ENCODE measurements around the gene KRT74.

KRT74 gene

GRCh38 chr12:52573743-52574142, at the start of gene KRT74:
TSS of gene KRT74 (minus strand) at chr12:52573843. CDS start at chr12:52573777, 66 bp downstream.
- Histone ChIP-seq H3K27me3 (ENCODE audit: control insufficient read depth in 1 of 2, insufficient read depth in 2 of 2, low read length in 2 of 2) (peaks cover 4 to 7% of the 10 kb centered on the region in 2 donors), H3K4me1 (ENCODE audit: control insufficient read depth, insufficient read depth, low read length) (no peaks in the 10 kb centered on the region), H3K27ac (ENCODE audit: low read length) (no peak within 1 kb of the TSS), H3K36me3 (ENCODE audit: control insufficient read depth in 2 of 2, insufficient read depth in 2 of 2, low read length in 2 of 2) (no peaks in the 10 kb centered on the region), H3K4me3 (ENCODE audit: low read length in 2 of 2) (no peak within 1 kb of the TSS), H3K9me3 (ENCODE audit: control insufficient read depth in 2 of 2, low read length in 2 of 2) (no peaks in the 10 kb centered on the region), H3K9ac (ENCODE audit: low read length in 2 of 2) (no peak within 1 kb of the TSS)

DNA sequence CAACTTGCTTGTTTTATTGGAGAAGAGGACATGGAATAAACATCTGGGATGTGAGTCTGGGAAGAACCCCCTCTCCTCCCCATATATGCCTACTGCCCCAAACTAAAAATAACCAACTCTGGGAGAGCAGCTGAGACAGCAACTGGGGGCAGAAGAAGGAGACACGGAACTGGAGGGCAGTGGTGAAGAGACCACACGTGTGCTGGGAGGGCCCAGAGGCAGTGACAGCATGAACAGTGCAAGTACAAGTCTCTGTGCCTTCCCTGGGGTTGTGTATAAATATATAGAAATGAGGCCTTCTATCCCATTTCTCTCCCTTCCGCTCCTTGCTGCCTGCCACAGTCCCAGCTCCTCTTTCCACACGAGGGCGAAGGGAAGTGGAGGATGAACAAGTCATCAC, 48.7 kb upstream of the KRT74 start:
- Histone ChIP-seq H3K4me1 (ENCODE audit: control insufficient read depth, insufficient read depth, low read length) (no peaks in the 10 kb centered on the region), H3K27me3 (ENCODE audit: control insufficient read depth in 1 of 2, insufficient read depth in 2 of 2, low read length in 2 of 2) (no peaks in the 10 kb centered on the region), H3K9me3 (ENCODE audit: control insufficient read depth in 2 of 2, low read length in 2 of 2) (no peaks in the 10 kb centered on the region), H3K9ac (ENCODE audit: low read length in 2 of 2) (no peak overlapping the region), H3K4me3 (ENCODE audit: low read length in 2 of 2) (no peak overlapping the region), H3K27ac (ENCODE audit: low read length) (no peak overlapping the region), H3K36me3 (ENCODE audit: control insufficient read depth in 2 of 2, insufficient read depth in 2 of 2, low read length in 2 of 2) (no peaks in the 10 kb centered on the region)

DNA sequence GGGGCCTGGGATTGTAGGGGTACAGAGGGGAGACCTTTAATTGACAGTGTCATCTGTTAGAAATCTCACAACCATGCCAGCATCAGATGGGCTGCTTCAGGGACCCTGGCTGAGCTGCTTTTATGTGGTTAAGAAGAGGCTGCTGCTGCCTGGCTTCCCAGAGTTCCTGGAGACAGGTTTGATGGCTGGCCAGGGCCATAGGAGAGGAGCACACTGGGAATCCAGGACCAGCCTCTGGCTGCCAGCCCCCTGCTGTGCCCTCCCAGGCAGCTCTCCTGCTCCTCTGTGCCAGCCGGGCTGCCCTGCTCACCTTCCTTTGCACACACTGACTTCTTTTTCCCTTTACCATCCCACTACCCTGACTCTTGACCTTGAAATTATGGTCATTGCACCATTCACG, 45.2 kb upstream of the KRT74 start:
- Histone ChIP-seq H3K27ac (ENCODE audit: low read length) (no peak overlapping the region), H3K9me3 (ENCODE audit: control insufficient read depth in 2 of 2, low read length in 2 of 2) (no peaks in the 10 kb centered on the region), H3K4me1 (ENCODE audit: control insufficient read depth, insufficient read depth, low read length) (no peaks in the 10 kb centered on the region), H3K4me3 (ENCODE audit: low read length in 2 of 2) (no peak overlapping the region), H3K9ac (ENCODE audit: low read length in 2 of 2) (no peak overlapping the region), H3K36me3 (ENCODE audit: control insufficient read depth in 2 of 2, insufficient read depth in 2 of 2, low read length in 2 of 2) (no peaks in the 10 kb centered on the region), H3K27me3 (ENCODE audit: control insufficient read depth in 1 of 2, insufficient read depth in 2 of 2, low read length in 2 of 2) (peaks cover 6 to 7% of the 10 kb centered on the region in 2 donors)

DNA sequence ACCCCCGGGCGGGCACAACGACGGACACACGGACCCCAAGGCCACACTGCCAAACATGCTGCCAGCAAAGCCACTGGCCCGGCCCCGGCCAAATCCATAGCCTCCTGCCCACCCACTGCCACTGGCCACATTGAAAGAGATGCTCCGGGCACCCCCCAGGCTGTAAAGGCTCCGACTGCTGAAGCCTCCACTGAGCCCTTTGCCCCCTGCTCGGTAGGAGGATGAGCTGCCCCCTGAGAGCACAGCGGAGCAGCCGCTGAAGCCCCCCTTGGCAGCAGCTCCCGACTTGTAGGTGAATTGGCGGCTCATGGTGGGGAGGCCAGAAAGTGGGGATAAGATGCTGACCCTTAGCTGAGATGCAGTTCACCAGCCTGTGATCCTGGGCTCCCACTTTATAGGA, 44.6 kb upstream of the KRT74 start, which contains the start of gene KRT73:
Gene KRT73 (minus strand): TSS at position 344 of the 400 bp plus-strand sequence. CDS start 35 bp downstream, at position 309.
- H3K27ac ChIP-seq (ENCODE audit: low read length) = no peak within 1 kb of the TSS
- no peaks in the 10 kb centered on the region for H3K36me3 ChIP-seq (ENCODE audit: control insufficient read depth in 2 of 2, insufficient read depth in 2 of 2, low read length in 2 of 2)
- H3K9ac ChIP-seq (ENCODE audit: low read length in 2 of 2) = no peak within 1 kb of the TSS
- no peak within 1 kb of the TSS for H3K4me3 ChIP-seq (ENCODE audit: low read length in 2 of 2)
- peaks cover 9 to 10% of the 10 kb centered on the region in 2 donors for H3K27me3 ChIP-seq (ENCODE audit: control insufficient read depth in 1 of 2, insufficient read depth in 2 of 2, low read length in 2 of 2)
- no peaks in the 10 kb centered on the region for H3K4me1 ChIP-seq (ENCODE audit: control insufficient read depth, insufficient read depth, low read length)
- H3K9me3 ChIP-seq (ENCODE audit: control insufficient read depth in 2 of 2, low read length in 2 of 2) = no peaks in the 10 kb centered on the region

- Histone ChIP-seq H3K27ac (ENCODE audit: low read length) (no peak overlapping the region), H3K36me3 (ENCODE audit: control insufficient read depth in 2 of 2, insufficient read depth in 2 of 2, low read length in 2 of 2) (no peaks in the 10 kb centered on the region), H3K9ac (ENCODE audit: low read length in 2 of 2) (no peak overlapping the region), H3K27me3 (ENCODE audit: control insufficient read depth in 1 of 2, insufficient read depth in 2 of 2, low read length in 2 of 2) (peaks cover 10 to 11% of the 10 kb centered on the region in 2 donors), H3K4me3 (ENCODE audit: low read length in 2 of 2) (no peak overlapping the region), H3K9me3 (ENCODE audit: control insufficient read depth in 2 of 2, low read length in 2 of 2) (no peaks in the 10 kb centered on the region), H3K4me1 (ENCODE audit: control insufficient read depth, insufficient read depth, low read length) (no peaks in the 10 kb centered on the region)
Measured at GRCh38 chr12:52617403-52617785, 43.8 kb upstream of the KRT74 start.

DNA sequence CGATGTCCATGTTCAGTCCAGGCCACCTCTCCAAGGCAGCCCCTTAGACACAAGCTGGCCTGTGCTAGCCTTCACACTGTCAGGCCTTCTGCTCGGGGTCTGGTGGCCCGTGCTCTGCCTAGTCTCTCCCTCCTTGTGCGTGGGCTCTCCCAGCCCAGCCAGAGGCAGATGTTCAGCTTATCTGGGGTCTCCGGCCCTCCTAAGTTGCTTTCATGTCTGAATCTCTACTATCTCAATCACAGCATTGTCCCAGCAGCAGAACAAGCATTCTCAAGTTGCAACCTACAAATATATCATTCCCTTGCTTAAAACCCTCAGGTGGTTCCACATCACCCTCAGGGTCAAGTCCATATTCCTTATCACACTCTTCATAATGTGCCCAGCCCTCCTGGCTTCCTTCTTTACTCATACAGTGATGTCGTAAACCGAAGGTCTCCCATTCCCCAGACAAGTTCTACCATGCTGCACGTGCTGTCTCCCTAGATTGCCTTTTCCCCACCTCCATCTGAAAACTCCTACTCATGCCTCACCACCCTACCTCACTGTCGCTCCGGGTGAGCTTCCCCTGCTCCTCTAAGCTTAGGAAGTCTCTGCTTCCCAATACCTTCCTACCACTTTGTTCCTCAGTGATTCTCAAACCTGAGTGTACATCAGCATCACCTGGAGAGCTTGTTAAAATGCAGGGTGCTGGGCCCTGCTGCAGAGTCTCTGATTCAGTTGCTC, 43.2 kb upstream of the KRT74 start:
- Histone ChIP-seq H3K4me1 (ENCODE audit: control insufficient read depth, insufficient read depth, low read length) (no peaks in the 10 kb centered on the region), H3K9ac (ENCODE audit: low read length in 2 of 2) (no peak overlapping the region), H3K36me3 (ENCODE audit: control insufficient read depth in 2 of 2, insufficient read depth in 2 of 2, low read length in 2 of 2) (no peaks in the 10 kb centered on the region), H3K27ac (ENCODE audit: low read length) (no peak overlapping the region), H3K4me3 (ENCODE audit: low read length in 2 of 2) (no peak overlapping the region), H3K27me3 (ENCODE audit: control insufficient read depth in 1 of 2, insufficient read depth in 2 of 2, low read length in 2 of 2) (peaks cover 10 to 11% of the 10 kb centered on the region in 2 donors), H3K9me3 (ENCODE audit: control insufficient read depth in 2 of 2, low read length in 2 of 2) (no peaks in the 10 kb centered on the region)

- Histone ChIP-seq H3K27ac (ENCODE audit: low read length) (no peak overlapping the region), H3K27me3 (ENCODE audit: control insufficient read depth in 1 of 2, insufficient read depth in 2 of 2, low read length in 2 of 2) (peaks cover 10 to 13% of the 10 kb centered on the region in 2 donors), H3K9ac (ENCODE audit: low read length in 2 of 2) (no peak overlapping the region)
Measured at GRCh38 chr12:52615912-52616311, 42.3 kb upstream of the KRT74 start.

GRCh38 chr12:52615208-52615868, 41.7 kb upstream of the KRT74 start:
- Histone ChIP-seq H3K9me3 (ENCODE audit: control insufficient read depth in 2 of 2, low read length in 2 of 2) (no peaks in the 10 kb centered on the region), H3K9ac (ENCODE audit: low read length in 2 of 2) (no peak overlapping the region), H3K27me3 (ENCODE audit: control insufficient read depth in 1 of 2, insufficient read depth in 2 of 2, low read length in 2 of 2) (peaks cover 14 to 17% of the 10 kb centered on the region in 2 donors), H3K27ac (ENCODE audit: low read length) (no peak overlapping the region), H3K36me3 (ENCODE audit: control insufficient read depth in 2 of 2, insufficient read depth in 2 of 2, low read length in 2 of 2) (no peaks in the 10 kb centered on the region), H3K4me3 (ENCODE audit: low read length in 2 of 2) (no peak overlapping the region), H3K4me1 (ENCODE audit: control insufficient read depth, insufficient read depth, low read length) (no peaks in the 10 kb centered on the region)

More at GRCh38 chr12:52615912-52616311, 42.3 kb upstream of the KRT74 start:
- Histone ChIP-seq H3K4me3 (ENCODE audit: low read length in 2 of 2) (no peak overlapping the region), H3K36me3 (ENCODE audit: control insufficient read depth in 2 of 2, insufficient read depth in 2 of 2, low read length in 2 of 2) (no peaks in the 10 kb centered on the region), H3K9me3 (ENCODE audit: control insufficient read depth in 2 of 2, low read length in 2 of 2) (no peaks in the 10 kb centered on the region), H3K4me1 (ENCODE audit: control insufficient read depth, insufficient read depth, low read length) (no peaks in the 10 kb centered on the region)

GRCh38 chr12:52614381-52615207, 41.0 kb upstream of the KRT74 start:
- Histone ChIP-seq H3K9me3 (ENCODE audit: control insufficient read depth in 2 of 2, low read length in 2 of 2) (no peaks in the 10 kb centered on the region), H3K27me3 (ENCODE audit: control insufficient read depth in 1 of 2, insufficient read depth in 2 of 2, low read length in 2 of 2) (peaks cover 14 to 17% of the 10 kb centered on the region in 2 donors), H3K36me3 (ENCODE audit: control insufficient read depth in 2 of 2, insufficient read depth in 2 of 2, low read length in 2 of 2) (no peaks in the 10 kb centered on the region), H3K9ac (ENCODE audit: low read length in 2 of 2) (no peak overlapping the region), H3K4me1 (ENCODE audit: control insufficient read depth, insufficient read depth, low read length) (no peaks in the 10 kb centered on the region), H3K4me3 (ENCODE audit: low read length in 2 of 2) (no peak overlapping the region), H3K27ac (ENCODE audit: low read length) (no peak overlapping the region)

DNA sequence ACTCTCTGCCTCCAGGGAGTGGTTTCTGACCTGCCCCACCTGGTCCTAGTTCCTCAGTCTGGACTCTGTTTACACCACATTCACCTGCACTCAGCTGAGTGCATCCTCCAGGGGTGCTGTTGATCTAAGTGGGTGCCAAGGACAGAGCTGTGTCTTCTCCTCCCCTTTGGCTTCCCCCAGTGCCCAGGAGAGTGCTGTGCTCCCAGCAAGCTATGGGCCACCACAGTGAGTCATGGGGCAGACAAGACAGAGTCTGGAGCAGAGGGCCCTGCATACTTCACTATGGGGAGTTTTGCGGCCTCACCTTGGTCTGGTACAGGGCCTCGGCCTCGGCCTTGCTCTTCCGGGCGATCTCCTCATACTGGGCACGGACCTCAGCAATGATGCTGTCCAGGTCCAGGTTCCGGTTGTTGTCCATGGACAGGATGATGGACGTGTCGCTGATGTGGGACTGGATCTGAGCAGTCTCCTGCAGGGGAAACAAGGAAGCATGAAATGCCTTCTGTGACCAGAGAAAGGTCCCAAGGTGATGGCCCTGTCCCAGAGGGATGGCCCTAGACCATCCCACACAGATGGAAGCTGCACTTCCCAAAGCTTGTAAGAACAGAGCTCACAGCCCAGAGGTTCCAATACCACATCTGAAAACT, 39.9 kb upstream of the KRT74 start:
- Histone ChIP-seq H3K4me1 (ENCODE audit: control insufficient read depth, insufficient read depth, low read length) (no peaks in the 10 kb centered on the region), H3K27ac (ENCODE audit: low read length) (no peak overlapping the region), H3K4me3 (ENCODE audit: low read length in 2 of 2) (no peak overlapping the region), H3K9ac (ENCODE audit: low read length in 2 of 2) (no peak overlapping the region), H3K9me3 (ENCODE audit: control insufficient read depth in 2 of 2, low read length in 2 of 2) (no peaks in the 10 kb centered on the region), H3K27me3 (ENCODE audit: control insufficient read depth in 1 of 2, insufficient read depth in 2 of 2, low read length in 2 of 2) (peaks cover 14 to 20% of the 10 kb centered on the region in 2 donors), H3K36me3 (ENCODE audit: control insufficient read depth in 2 of 2, insufficient read depth in 2 of 2, low read length in 2 of 2) (no peaks in the 10 kb centered on the region)

Data from stomach smooth muscle (tissue), 2 donors.